ENCODE results near the gene FNDC3A.

DNA sequence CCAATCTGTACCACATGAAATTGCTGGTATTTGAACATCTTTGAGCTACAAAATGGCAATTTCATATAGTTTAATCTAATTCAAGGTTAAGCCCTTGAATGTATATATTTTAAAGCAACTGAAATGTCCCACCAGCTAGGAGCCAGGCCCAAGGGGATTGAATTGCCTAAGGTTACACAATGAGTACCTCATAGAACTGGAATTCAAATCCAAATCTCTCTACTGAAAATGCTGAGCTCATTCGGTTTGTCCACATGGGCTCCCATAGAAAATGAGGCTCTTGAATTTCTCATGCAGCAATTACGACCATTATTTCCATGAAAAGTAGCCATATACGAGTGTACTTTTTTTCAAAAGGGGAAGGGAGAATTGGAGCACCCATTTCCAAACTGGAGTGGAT is 31.5 kb upstream of the FNDC3A start:
- TF ChIP-seq, protein P1, sequence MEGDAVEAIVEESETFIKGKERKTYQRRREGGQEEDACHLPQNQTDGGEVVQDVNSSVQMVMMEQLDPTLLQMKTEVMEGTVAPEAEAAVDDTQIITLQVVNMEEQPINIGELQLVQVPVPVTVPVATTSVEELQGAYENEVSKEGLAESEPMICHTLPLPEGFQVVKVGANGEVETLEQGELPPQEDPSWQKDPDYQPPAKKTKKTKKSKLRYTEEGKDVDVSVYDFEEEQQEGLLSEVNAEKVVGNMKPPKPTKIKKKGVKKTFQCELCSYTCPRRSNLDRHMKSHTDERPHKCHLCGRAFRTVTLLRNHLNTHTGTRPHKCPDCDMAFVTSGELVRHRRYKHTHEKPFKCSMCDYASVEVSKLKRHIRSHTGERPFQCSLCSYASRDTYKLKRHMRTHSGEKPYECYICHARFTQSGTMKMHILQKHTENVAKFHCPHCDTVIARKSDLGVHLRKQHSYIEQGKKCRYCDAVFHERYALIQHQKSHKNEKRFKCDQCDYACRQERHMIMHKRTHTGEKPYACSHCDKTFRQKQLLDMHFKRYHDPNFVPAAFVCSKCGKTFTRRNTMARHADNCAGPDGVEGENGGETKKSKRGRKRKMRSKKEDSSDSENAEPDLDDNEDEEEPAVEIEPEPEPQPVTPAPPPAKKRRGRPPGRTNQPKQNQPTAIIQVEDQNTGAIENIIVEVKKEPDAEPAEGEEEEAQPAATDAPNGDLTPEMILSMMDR (IDR thresholded peaks at IDR 0.05) = no peak
- TF ChIP-seq POLR2A (IDR thresholded peaks at IDR 0.05) = no peak
